ENCODE measurements around the gene STPG2.

STPG2 gene

DNA sequence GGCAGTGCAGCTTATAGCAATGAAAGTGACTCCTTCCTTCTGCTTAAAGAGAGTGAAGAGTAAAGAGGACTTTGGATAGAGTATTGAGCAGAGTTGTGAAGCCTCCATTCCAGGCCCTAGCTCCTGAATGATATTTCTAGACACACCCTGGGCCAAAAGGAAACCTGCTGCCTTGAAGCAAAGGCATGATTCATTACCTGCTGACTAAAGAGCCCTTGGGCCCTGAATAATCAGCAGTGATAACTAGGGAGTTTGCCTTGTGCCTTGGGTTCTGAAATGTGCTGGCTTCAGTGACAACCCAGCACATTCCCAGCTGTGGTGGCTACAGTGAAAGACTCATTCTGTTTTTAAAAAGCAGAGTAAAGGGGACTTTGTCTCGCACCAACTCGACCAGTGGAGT, 49.2 kb downstream of the STPG2 start:
- no peak for DNase-seq (ENCODE audit: low read depth in 2 of 3, low spot score in 1 of 3)

GRCh38 chr4:98093662-98094061, 49.6 kb downstream of the STPG2 start:
- no peak for DNase-seq (ENCODE audit: low read depth in 2 of 3, low spot score in 1 of 3)

- no peak for DNase-seq (ENCODE audit: low read depth in 2 of 3, low spot score in 1 of 3)
Observed at GRCh38 chr4:98092833-98093439, 50.3 kb downstream of the STPG2 start.

GRCh38 chr4:98081936-98082335, 61.3 kb downstream of the STPG2 start:
- no peak for DNase-seq (ENCODE audit: low read depth in 2 of 3, low spot score in 1 of 3)

DNA sequence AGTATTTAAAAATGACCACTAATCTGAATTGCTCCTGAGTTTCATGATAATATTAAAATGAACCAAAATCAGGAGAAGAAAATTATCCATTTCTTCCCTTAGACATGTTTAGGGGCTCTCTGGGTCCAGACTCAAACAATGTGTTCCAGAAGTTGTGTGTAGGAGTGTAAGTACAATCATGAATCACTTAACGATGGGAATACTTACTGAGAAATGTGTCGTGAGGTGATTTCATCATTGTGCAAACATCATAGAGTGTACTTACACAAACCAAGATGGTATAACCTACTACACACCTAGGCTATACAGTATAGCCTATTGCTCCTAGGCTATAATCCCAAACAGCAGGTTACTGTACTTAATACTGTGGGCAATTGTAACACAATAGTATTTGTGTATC, 74.8 kb downstream of the STPG2 start:
- no peak for DNase-seq (ENCODE audit: low read depth in 2 of 3, low spot score in 1 of 3)

GRCh38 chr4:98055800-98056501, 87.3 kb downstream of the STPG2 start:
- no peak for DNase-seq (ENCODE audit: low read depth in 2 of 3, low spot score in 1 of 3)

- DNase-seq (ENCODE audit: low read depth in 2 of 3, low spot score in 1 of 3), result no peak
Observed at GRCh38 chr4:98046665-98047064, 96.6 kb downstream of the STPG2 start.

DNA sequence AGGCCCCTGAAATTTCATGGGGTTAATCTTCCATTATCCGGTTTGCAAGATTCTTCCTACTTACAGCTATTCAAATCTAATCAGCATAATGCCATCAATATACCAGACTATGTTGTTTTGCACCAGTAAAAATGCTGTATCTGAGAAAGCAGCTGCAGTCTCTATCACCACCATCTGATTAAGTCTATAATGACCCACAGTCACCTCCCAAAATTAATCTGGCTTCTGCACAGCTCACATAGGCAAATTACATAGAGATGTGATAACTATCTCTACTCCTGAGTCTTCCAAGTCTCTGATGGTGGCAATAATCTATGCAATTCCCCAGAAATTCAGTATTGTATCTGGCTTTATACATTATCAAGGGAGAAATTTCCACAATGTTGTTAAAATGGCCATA, 113.2 kb downstream of the STPG2 start:
- no peak for DNase-seq (ENCODE audit: low read depth in 2 of 3, low spot score in 1 of 3)

DNA sequence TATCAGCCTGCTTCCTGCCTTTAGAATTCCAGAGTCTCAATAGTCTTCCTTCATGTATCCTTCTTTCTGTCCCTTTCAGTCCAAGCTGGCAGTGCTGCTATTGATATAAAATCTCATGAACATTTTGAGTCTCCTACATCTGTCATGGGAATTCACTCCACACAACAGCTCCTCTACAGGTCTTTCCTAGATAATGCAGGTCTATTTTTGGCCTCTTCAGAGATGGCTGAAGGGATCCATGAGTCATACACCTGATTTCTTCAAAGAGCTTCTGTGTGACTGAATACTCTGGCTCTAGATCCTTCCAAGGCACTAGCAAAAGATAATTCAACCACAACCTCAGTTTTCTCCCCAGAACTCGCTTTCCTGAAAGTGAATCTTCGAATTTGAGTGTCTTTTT, 115.4 kb downstream of the STPG2 start:
- DNase-seq (ENCODE audit: low read depth in 2 of 3, low spot score in 1 of 3), result no peak

- DNase-seq (ENCODE audit: low read depth in 2 of 3, low spot score in 1 of 3), result no peak
Observed at GRCh38 chr4:98026362-98026761, 116.9 kb downstream of the STPG2 start.

DNA sequence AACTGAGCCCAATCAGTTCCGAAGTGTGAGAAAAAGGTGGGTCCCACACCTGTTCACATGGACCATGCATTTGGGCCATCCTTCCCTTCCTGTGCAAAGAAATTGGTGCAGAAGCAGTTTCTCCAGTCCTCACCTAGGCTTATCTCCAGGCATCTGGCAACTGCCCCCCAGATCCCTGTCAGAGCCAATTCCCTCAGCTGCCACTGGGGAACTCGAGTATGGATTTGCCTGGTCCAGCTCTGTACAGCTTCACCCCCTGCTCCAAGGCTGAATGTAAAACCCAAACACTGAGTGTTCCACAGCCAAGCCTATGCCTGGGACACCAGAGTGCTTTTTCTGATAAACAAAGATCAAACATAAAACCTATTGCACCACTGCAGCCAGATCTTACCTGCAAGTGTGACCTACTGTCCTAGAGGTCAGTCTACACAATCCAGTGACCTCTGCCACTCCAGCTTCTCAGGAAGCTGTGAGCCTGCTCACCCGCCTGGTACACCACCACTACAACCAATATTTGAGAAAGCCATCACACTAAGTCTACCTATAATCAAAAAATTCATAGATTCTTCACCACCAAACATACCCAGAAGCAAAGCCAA, 136.4 kb downstream of the STPG2 start:
- DNase-seq (ENCODE audit: low read depth in 2 of 3, low spot score in 1 of 3), result no peak

DNA sequence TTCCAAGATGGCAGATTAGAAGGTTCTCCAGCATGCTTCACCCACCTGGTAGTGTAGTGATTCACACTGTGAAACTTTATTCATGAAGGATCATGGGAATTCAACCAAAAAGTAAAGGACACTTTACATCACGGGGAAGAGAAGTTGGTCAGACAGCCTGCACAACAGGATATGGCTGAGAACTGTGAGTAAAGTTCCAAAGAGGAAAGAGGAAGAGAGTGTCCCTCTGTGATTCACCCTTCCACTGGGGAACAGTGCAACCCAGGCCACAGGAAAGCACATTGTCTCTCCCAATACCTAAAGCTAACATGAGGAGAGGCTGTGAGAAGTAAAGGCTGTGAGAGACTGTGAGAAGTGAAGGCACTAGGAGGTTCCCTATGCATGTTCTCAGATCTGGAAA, 137.2 kb downstream of the STPG2 start:
- no peak for DNase-seq (ENCODE audit: low read depth in 2 of 3, low spot score in 1 of 3)

DNA sequence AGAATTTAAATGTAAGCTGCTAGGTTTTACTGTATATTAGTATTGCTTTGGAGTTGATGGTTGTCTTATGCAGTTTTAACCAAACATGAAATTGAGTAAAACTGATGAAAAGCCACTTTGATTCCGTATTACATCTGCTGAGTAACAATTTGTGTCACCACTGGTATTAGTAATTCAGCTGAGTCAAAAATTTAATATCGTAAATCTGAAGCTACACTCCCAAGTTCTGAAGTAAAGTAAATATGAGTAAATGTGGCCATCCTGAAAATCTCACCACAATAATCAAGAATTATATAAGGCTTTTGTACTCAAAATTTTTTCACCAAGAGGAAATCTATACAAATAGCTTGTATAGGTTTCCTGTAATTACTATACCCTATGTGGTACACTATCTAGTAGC, 142.3 kb downstream of the STPG2 start:
- no peak for DNase-seq (ENCODE audit: low read depth in 2 of 3, low spot score in 1 of 3)

DNA sequence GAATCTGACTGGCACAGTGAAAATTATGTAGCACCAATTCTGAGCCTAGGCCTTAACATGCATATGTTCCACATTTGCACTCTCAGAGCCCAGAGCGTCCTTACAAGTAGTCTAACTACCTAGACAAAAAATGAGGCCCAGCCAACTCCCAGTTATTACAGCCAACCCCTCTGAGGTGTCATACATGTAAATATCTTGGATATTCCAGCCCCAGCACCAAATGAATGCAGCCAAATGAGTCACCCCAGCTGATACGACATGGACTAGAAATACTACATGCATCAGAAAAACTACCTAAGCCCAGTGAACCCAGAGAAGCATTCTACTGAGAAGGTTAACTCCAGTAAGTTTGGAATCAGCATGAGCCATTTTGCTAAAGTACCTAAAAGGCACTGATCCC, 145.1 kb downstream of the STPG2 start:
- DNase-seq (ENCODE audit: low read depth in 2 of 3, low spot score in 1 of 3), result no peak

GRCh38 chr4:97994765-97995465, 148.4 kb downstream of the STPG2 start:
- DNase-seq (ENCODE audit: low read depth in 2 of 3, low spot score in 1 of 3), result no peak

GRCh38 chr4:97990409-97990808, 152.9 kb downstream of the STPG2 start:
- DNase-seq (ENCODE audit: low read depth in 2 of 3, low spot score in 1 of 3), result no peak

DNA sequence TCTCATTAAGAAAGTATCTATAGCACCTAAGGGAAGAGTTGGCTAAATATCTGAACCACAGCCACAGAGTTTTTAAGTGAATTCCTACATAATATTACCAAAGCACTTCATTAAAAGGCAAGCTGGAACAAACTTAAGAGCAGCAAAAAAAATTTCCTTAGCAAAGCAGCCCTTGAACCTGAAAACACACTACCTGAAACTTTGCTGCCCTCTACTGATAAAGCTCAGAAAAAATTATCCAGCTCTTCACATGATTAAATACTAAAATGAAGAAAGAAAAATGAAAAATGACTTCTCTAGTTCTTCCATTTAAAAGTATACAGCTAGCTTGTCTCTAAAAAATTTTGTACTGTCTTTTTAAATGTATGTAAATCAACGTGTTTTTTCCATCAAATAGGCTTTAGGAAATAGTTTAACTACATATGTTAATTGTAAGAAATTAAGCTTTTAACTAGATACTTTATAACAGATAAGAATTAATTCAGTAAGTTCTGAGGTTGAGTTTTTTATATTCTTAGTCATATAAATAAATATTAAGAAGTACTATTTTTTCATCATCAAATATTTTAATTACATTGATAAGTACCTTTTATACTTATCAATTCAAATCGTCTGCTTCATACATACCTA, 156.1 kb downstream of the STPG2 start:
- DNase-seq (ENCODE audit: low read depth in 2 of 3, low spot score in 1 of 3), result no peak

- DNase-seq (ENCODE audit: low read depth in 2 of 3, low spot score in 1 of 3), result no peak
Observed at GRCh38 chr4:97984545-97985131, 158.6 kb downstream of the STPG2 start.

DNA sequence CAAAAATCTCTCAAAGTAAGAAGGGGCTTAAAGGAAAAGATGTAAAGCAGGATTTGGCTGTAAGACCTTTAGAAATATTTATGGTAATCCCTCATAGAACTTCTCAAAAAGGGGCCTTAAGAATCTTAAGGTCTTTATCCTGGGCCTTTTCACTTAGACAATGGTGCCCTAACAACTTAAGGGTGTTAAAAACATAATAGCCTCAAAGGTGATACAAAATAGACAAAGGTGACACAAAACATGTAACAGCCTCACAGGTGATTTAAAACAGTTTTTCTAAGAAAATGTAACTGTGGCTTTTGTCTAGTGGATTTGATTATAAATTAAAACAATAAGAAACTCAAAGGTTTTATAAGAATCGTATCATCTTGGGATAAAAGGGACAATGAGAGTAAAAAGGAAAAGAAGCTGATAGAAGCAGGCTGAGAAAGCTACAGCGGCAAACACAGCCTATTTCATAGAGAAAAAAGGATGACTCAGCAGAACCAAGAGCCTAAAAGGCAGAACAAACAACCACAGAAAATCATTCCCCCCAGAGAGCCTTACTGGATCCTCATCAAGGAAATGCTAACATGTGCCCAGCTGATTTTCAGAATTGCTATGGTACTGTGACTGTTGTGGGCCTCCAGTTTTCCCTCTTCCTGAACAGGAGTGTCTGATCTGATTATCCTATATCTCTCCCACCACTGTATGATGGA, 164.3 kb downstream of the STPG2 start:
- no peak for DNase-seq (ENCODE audit: low read depth in 2 of 3, low spot score in 1 of 3)

DNA sequence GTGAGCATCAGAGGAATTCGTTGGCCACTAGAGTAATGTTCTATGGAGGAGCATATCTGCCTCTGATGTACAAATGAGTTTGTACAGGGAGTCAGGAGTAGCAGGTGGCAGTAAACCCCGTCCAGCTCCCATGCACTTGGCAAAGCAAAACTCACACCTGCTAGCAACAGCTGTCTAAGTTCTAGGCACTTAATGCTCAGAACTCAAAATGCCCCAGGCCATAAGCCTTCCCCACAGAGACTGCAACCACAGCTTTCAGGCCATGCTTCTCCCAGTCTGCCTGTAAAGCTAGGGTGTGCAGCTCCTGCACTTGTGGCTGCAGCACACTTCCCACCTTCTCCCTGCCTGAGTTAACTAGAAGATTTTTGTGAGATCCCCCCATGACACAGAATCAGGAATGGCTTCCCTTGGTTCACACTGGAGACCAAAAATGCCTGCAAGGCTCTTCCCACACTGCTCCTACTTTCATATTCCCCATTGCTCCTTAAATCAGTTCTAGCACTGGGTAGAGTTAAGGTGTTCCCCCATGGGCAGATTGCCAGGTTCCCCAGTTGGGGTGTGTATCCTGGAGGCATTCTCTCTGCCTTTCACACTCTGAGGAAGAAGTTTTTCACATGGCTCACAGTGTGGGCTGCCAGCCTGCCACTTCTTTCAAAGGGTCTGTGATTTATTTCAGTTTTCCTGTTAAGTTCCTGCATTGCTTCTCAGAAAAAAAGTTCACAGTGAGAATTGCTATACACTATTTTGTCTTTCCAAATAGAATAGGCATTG, 189.9 kb downstream of the STPG2 start:
- DNase-seq (ENCODE audit: low read depth in 2 of 3, low spot score in 1 of 3), result no peak
